ENCODE results near the gene EMCN.
"Not testable (repeated sequence)": the region's sequence is repeated elsewhere in the genome, so short reads cannot be mapped to it uniquely, and the experiment has no call there.

- not testable (repeated sequence) for TF ChIP-seq CTCF (IDR thresholded peaks at IDR 0.05); NFYB (CRISPR knock-in tag; conservative IDR thresholded peaks at IDR 0.05; ENCODE audit: low read depth); ZNF121 (CRISPR knock-in tag; IDR thresholded peaks at IDR 0.05); FOXP1 (CRISPR knock-in tag; IDR thresholded peaks at IDR 0.05; ENCODE audit: borderline replicate concordance); CREB1 (CRISPR knock-in tag; IDR thresholded peaks at IDR 0.05); ERG (CRISPR knock-in tag; IDR thresholded peaks at IDR 0.05); PREB (CRISPR knock-in tag; IDR thresholded peaks at IDR 0.05; ENCODE audit: borderline replicate concordance); SP1 (CRISPR knock-in tag; conservative IDR thresholded peaks at IDR 0.05)
- TF ChIP-seq, protein P1, sequence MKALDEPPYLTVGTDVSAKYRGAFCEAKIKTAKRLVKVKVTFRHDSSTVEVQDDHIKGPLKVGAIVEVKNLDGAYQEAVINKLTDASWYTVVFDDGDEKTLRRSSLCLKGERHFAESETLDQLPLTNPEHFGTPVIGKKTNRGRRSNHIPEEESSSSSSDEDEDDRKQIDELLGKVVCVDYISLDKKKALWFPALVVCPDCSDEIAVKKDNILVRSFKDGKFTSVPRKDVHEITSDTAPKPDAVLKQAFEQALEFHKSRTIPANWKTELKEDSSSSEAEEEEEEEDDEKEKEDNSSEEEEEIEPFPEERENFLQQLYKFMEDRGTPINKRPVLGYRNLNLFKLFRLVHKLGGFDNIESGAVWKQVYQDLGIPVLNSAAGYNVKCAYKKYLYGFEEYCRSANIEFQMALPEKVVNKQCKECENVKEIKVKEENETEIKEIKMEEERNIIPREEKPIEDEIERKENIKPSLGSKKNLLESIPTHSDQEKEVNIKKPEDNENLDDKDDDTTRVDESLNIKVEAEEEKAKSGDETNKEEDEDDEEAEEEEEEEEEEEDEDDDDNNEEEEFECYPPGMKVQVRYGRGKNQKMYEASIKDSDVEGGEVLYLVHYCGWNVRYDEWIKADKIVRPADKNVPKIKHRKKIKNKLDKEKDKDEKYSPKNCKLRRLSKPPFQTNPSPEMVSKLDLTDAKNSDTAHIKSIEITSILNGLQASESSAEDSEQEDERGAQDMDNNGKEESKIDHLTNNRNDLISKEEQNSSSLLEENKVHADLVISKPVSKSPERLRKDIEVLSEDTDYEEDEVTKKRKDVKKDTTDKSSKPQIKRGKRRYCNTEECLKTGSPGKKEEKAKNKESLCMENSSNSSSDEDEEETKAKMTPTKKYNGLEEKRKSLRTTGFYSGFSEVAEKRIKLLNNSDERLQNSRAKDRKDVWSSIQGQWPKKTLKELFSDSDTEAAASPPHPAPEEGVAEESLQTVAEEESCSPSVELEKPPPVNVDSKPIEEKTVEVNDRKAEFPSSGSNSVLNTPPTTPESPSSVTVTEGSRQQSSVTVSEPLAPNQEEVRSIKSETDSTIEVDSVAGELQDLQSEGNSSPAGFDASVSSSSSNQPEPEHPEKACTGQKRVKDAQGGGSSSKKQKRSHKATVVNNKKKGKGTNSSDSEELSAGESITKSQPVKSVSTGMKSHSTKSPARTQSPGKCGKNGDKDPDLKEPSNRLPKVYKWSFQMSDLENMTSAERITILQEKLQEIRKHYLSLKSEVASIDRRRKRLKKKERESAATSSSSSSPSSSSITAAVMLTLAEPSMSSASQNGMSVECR (CRISPR knock-in tag; IDR thresholded peaks at IDR 0.05; ENCODE audit: borderline replicate concordance), result not testable (repeated sequence)
- TF ChIP-seq, protein P2, sequence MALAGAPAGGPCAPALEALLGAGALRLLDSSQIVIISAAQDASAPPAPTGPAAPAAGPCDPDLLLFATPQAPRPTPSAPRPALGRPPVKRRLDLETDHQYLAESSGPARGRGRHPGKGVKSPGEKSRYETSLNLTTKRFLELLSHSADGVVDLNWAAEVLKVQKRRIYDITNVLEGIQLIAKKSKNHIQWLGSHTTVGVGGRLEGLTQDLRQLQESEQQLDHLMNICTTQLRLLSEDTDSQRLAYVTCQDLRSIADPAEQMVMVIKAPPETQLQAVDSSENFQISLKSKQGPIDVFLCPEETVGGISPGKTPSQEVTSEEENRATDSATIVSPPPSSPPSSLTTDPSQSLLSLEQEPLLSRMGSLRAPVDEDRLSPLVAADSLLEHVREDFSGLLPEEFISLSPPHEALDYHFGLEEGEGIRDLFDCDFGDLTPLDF (CRISPR knock-in tag; IDR thresholded peaks at IDR 0.05), result not testable (repeated sequence)
- TF ChIP-seq, protein P3, sequence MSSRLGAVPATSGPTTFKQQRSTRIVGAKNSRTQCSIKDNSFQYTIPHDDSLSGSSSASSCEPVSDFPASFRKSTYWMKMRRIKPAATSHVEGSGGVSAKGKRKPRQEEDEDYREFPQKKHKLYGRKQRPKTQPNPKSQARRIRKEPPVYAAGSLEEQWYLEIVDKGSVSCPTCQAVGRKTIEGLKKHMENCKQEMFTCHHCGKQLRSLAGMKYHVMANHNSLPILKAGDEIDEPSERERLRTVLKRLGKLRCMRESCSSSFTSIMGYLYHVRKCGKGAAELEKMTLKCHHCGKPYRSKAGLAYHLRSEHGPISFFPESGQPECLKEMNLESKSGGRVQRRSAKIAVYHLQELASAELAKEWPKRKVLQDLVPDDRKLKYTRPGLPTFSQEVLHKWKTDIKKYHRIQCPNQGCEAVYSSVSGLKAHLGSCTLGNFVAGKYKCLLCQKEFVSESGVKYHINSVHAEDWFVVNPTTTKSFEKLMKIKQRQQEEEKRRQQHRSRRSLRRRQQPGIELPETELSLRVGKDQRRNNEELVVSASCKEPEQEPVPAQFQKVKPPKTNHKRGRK (CRISPR knock-in tag; IDR thresholded peaks at IDR 0.05; ENCODE audit: borderline replicate concordance), result not testable (repeated sequence)
Observed at GRCh38 chr4:100352352-100352751, 165.5 kb downstream of the EMCN start.
